AML-193 (cell line): ENCODE data around the gene GRAMD1B.
A peak's percentile ranks its signal among the peaks of the same experiment; 100 is the strongest.

ENCODE experiments used
- DNase-seq, 2 experiments: peaks; one replicate each; lab custom pipeline; 2025; lab: John Stamatoyannopoulos, UW

Gene GRAMD1B

DNA sequence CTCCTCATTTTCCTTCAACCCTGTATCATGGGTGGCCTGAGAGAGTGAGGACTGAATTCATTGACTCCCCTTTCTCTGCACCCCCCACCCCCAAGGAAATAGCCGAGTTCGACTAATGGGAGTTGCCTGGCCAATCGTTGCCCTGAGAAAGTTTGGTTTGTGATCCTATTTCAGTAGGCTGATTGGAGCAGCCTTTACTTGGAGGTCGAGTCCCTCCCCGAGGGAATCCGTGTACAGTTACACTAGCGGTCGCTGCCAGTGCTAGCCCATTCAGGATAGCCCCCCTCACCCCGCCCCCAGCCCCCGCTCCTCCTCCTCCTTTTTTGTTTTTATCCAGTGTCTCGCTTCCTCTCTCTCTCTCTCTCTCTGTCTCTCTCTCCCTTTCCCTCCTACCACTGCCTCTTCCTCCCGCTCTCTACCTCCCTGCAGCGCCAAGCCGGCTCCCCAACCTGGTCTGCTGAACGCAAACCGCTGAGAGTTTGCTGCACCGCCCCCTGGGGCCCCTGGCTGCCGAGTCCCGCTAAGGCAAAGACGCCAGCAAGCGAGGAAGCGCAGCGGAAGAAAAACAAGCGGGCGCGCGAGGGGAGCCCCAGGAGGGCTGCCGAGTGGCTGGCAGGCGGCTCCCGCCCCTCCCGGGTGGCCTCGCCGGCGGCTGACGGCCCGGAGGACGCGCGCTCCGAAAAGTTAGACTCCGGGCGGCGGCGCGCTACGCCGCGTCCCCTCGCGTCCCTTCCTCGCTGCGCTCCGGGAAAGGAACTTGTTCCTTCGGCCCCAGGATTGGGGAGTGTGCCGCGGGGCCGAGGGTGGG is at the start of gene GRAMD1B:
Gene GRAMD1B (plus strand): TSS at position 357 of the 808 bp plus-strand sequence. CDS start 524 bp downstream, outside the sequence.
- DNase-seq = peak; percentile 45 to 51

DNA sequence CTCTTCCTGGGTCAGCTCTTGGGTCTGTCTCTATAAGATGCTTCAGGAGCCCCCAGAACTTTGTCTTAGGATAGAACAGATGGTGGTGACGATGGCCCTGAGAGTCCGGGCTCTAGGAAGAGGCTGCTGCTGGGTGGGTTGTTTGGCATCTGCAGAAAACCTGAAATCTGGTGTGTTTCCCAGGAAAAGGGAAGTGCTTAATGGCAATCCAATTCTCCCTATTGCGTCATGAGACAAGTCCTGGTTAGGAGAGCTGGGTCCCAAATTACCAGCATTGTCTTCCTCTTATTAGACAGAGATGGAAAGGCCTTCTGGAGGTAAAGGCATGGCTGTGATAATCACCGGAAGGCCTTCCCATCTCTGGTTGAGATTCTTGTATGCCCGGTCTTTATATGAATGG is 48.9 kb upstream of the GRAMD1B start:
- DNase-seq = no peak

DNA sequence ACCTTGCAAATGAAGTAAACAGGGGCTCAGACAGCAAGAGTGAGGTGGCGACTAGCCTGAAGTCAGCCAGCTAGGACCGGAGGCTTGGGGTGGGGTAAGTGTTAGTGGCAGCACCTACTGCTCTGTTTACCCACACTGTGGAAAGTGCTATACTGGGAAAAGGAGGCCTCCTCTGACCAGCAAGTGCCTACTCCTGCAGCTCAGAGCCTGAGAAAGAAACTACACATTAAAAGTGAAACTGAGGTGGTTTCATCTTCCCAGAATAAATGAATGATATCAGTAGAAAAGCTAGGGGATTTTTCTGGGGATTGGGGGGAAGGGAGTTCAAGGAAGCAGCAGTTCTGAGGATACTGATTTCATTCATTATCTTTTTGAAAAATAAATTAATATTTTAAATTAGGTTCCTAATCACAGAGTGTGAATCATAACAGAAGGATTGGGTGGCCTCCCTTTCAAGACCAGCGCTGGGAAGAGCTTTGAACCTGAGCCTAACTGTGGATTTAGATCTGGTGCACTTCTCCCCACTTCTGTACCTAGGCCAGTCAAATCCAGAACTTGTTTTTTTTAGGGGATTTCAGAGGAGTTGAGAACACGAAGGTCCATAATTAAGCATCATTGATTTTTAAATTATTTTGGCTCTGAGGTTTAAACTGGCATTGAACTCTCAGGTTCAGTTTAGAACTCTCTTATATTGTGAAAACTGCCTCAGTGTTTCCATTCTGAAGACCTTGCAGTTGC is 48.1 kb upstream of the GRAMD1B start:
- DNase-seq = no peak

DNA sequence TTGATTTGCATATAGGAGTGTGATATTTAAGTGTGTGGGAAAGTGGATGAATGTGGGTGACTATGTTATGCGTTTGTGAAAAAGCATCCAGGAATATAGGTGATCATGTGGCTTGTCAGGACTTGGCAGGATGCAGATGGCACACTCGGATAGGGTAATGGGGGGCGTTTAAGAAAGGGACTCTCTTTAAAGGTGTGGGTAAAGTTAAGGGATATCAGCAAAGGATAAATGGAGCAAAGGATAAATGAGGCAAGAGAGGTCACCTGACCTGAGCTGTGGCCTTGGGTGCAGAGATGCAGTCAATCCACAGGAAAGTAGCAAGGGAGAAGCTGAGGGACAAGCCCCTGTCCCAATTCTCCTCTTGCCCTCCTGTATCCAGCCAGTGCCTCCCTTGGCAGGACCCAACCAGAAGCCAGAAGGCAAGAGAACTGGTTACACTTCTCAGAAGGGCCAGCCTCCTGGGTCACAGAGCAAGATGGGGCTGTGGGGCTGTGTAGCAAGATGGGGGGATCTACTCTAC is 47.5 kb upstream of the GRAMD1B start:
- no peak for DNase-seq

DNA sequence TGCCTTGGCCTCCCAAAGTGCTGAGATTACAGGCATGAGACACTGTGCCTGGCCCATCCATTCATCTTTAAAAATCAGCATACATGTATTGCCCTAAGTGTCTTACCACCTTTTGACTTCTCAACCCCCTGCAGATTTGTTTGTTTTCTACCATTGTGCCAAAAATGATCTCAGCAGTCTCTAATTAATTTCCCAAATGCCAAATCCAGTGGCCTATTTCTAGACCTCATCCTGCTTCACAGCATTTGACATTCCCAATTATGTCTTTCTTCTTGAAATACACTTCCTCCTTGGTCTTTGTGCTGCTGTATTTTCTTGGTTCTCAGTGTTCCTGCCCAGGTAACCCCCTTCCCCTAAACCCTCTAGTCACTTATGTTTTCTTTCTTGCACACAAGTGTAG is 46.0 kb upstream of the GRAMD1B start:
- no peak for DNase-seq

DNA sequence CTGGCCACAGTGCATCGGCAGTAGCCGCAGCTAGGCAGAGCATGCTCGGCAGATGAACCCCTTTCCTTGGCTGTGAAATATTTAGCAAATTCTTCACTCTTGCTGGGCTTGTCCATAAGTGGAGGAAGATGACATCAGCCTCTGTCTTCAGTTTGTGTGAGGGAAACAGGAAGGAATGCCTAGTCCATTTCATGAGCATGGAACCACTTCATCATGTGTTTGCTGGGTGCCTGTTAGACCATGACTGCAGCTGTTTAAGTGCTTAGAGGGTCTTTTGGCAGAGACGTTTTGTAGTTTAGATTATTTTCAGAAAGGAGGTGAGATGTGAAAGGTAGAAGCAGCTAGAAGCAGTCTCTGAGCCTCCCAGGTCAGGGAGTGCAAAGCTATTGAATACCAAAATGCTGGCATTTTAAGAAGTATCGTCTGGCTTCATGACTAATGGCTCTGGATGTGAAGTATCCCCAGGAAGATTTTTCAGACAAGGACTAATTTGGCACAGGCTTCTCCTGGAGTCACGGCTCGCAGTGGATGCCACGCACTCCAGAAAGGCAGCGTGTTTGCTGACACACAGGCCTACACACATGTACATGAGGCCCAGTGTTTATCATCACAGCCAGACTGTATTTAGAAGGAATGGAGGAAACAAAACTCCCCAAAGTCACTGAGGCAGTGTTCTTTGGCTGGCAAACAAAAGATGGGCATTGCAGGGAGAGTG is 43.1 kb upstream of the GRAMD1B start:
- no peak for DNase-seq

DNA sequence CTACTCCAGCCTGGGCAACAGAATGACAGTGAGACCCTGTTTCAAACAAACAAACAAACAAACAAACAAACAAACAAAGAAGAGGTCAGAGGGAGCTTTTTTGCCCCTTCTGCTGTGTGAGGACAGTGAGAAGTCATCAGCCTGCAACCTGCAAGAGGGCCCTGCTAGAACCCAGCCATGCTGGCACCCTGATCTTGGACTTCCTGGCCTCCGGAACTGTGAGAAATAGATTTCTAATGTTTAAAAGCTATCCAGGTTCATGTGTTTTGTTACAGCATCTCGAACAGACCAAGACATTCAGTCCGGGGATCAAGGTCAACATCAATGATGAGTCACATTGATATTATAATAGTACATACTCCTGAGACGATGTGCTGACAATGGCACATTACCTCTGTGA is 41.4 kb upstream of the GRAMD1B start:
- DNase-seq = no peak

DNA sequence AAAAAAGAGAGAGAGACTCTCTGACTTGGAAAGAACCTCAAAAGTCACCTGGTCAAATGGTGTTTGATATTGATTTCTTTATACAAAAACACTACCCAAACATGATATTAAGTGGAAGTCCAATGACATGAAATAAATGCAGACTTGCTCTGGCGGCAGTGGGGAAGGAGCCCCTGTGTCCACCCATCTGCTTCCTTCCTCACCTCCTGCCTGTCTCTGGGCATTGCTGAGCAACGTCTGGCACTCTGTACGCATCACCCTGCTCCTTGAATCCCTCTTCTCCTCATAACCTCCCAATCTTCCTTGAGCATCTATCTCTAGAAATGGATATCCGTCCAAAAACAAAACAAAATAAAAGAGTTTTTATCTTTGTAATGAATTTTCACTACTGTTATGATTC is 39.9 kb upstream of the GRAMD1B start:
- no peak for DNase-seq

DNA sequence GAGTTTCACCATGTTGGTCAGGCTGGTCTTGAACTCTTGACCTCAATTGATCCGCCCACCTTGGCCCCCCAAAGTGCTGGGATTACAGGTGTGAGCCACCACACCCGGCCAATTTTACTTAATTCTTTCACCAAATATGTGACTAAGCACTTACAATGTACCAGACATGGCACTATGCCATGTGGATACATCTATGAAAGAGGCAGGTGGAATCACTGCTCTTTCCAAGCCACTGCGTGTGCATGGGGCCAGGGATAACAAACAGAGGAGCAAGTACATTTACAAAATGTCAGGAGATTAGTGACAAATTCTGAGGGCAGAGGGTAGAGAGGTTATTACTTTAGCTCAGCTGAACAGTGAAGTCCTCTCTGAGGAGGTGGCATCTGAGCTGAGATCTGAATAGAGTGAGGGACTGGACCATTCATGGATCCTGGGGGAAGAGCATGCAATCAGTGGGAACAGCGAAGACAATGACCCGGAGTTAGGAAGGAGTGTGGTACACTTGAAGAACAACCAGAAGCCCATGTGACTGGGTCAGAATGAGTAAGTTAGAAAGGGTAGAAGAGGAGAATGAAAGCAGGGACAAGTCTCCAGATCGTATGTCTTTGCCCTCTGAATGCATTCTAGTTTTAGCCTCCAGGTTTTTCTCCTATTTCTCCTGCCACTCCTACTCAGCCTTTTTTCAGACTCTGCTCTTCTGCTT is 38.3 kb upstream of the GRAMD1B start:
- DNase-seq = no peak

DNA sequence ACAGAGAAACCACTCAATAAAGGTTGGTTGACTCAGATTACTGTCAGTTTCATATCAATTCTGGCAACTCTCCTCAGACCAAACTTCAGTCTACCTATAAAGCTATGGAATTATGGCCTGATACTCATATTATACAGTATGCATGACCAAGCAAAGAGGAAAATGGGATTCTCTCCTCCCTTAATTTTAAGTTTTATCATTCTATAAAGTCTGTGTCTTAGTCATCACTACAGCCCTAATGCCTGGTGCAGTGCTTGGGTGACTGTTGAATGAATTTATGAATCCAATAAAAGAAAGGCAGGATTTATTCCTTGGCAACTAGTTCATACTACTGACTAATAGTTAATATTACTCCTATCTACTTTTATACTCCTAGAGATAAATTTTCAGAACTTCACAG is 37.6 kb upstream of the GRAMD1B start:
- no peak for DNase-seq

DNA sequence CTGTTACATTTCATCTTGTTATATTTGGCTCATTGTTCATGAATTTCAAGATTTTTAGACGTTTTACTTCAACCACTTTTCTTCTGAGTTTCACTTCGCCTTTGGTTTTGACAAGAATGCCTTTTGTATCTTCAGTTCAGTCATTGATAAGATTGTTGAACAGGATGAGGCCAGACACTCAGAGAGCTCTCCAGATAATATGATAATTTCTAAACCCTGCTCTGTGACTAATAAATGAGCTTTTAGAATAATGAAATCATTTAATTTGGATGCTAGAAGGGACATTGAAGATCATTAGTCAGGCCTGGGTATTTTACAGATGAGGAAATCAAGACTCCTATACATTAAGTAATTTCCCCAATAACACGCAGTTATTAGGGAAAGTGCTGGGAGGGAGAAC is 37.2 kb upstream of the GRAMD1B start:
- DNase-seq = no peak

DNA sequence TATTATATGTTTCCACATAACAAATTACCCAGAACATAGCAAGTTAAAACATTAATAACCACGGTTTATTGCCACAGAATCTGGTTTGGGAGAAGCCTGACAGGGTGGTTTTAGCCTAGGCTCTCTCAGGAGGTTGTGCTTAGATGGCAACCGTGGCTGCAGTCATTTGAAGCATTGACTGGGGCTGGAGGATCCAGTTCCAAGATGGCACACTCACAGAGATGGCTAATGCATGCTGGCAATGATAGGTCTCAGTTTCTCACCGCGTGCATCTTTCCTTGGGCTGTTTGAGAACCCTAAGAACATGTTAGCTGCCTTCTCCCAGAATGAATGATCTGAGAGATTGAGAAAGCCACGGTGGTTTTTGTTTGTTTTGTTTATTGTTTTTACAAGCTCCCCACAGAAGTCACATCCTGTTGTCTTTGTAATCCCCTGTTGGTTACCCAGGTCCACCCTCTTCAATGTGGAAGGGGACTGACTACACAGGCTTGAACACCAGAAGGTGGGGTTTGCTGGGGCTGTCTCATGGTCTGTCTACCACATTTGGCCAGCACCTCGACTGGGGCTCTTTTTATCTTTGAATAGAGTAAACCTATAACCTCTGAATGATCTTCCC is 36.6 kb upstream of the GRAMD1B start:
- no peak for DNase-seq

DNA sequence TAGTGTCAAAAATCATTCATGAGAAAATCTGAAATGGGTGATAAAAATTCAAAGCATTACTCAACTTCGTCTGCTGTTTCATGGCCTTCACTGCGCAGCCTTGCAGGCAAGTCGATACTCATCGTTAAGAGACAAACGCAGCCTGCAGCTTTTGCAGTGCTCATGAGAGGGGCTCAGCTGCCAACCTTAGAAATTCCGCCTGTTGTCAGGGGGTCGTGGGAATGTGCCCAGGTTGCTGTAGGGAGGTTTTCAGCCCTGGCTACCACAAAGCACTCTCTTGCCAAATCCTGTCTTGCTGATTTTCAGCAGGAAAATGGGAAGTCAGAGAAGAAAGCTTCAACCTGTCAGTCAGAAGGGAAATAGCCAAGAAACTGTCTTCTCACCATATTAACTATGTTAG is 25.4 kb upstream of the GRAMD1B start:
- DNase-seq = peak; percentile 15 to 42

DNA sequence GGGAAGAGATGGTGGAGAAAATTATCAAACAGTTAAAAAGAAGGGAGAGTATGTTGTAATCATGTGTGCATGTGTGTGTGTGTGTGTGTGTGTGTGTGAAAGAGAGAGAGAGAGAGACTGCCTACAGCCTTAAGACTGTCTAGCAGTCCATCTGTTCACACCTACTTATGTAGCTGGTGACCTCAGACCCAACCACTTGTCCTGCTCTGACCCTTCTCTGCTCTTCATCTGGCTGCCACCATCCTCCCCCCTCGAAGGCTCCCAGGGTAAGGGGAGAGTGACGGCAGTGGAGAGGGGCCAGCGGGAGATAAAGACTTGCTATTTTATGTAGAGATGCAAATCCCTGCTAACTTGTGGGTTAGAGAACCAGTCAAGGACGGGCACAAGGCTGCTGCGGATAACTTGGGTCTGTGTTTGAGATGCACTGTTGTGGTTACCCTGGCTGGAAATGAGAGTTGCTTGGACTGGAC is 24.9 kb upstream of the GRAMD1B start:
- DNase-seq = peak in 1 of 2 experiments; percentile 42

DNA sequence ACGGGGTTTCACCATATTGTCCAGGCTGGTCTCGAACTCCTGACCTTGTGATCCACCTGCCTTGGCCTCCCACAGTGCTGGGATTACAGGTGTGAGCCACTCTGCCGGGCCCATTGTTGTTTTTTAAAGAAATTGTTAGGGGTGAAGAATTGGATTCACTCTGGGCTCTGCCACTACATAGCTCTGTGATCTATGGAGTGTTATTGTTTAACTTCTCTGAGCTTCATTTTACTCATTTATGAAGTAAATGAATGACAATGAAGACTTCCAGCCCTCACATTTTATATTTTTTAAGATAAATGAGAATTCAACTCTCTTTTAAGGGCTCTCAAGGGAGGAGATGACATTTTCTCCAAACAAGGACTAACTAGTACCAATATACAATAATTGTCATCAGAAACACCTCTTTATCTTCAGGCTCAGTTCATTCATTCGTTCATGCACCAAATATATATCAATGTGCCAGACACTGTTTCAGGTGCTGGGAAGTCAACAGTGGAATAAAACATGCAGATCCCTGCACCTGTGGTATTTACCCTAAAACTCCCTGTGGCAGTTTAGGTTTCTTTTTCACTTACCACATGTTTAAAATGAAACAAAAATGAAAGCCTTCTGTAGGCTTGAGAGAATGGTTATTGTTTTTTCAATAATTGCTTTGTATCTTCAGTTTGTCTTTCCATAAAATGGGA is 23.5 kb upstream of the GRAMD1B start:
- DNase-seq = no peak

DNA sequence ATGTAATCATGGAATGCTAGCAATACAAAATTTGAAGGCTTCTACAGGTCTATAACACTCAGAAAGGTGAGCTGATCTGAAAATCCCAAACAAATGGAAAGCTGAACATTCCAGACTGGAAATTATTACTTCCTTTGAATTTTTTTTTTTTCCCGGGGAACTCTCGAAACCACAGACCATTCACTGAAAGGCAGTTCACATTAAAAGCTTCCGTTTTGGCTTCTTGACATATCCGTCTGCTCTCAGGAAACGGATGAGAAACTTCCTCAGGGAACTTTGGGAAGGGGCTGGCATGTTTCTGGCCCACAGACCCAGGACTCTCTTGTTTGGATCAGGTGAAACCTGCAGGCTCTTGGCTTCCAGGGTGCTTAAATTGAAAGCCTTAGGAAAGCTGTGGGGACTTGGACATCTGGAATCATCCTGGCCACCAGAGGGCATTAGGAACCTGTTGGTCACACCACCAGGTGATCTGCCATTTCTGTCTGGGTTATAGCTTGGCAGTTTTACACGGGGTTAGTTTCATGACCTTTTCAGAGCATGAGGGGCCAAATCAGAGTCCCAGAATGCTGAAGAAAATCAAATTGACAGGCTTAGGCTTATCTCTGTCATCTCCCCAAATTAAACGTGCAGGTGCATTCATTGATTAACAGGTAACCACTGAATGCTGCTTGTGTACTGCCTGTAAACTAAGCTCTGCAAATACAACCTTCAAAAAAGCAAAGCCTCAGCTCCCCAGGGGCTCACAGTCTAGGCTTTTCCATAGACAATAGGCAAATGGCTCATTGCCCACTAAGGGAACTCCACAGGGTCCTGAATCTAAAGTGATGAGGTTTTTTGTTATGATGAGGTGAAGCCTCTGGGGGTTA is 22.7 kb upstream of the GRAMD1B start:
- DNase-seq = peak; percentile 54 to 66

DNA sequence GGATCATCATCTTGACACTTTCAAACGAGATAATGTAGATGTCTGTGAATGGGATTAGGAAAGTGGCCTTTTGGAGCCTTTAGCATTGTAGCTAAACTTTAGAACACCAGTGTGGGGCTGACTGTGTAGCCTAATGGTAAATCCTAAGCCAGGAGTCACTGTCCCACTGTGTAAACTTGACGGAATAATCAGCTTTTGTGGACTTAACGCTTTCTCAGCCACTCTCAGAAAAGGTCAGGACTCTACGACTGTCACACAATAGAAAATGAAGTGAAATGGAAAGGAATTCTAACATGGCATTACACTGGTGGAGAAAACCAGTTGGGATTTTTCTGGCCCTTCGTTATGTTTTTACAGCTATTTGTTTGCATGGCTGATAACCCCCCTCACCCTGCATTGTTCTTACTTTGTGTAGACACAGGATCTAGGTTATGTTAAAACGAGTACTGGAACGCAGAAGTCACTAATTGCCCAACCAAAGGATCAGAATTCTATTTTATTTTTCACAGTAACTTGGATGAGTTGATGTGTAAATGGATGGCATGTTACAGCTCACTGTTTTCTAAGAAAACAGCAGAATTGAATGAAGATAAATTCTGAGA is 22.0 kb upstream of the GRAMD1B start:
- DNase-seq = no peak

DNA sequence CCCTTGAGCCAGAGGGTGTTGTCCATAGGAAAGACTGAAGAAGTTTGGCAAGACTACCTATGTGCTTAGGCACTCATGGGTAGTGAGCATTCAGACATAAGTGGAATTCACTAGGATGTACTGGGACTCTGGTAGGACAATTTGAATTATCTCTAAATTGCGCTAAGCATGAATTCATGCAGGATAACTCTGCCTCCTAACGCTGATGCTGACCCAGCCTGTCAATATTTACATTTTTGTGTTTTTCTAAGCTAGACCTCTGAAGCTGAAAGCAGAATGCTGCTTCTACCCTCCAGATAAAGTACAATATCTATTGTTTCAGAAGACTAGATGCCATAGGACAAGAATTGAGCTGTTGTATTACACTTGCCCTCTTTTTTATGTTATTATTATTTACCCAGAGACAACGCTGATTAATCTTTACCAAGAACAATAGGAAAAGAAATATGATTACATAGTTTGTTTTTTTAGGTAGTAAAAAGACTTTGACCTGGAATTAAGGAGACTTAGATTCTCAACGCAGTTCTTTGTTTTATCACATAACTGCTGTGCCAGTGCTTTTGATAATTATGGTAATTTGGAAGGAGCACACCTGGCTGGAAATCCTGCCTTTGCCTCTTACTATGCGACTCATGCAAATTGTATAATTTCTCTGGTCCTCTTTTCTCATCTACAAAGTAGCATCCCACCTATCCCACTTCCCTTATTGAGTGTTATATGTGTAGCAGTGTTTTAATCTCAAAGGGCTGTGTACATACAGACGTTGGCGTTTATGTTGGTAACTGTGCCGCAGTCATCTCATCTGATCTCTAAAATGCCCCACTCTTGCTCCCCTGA is 21.2 kb upstream of the GRAMD1B start:
- no peak for DNase-seq
